HG03108 (cell line): ENCODE measurements around the gene KHDRBS2.
A peak's percentile ranks its signal among the peaks of the same experiment; 100 is the strongest.

Experiments
- ATAC-seq: cut with Tn5 transposase; IDR thresholded peaks from one replicate; pipeline ENCODE4 v1.9.1; 2021; ENCODE audit warnings: moderate library complexity; ENCODE audit not compliant: unreplicated experiment

Gene KHDRBS2

DNA sequence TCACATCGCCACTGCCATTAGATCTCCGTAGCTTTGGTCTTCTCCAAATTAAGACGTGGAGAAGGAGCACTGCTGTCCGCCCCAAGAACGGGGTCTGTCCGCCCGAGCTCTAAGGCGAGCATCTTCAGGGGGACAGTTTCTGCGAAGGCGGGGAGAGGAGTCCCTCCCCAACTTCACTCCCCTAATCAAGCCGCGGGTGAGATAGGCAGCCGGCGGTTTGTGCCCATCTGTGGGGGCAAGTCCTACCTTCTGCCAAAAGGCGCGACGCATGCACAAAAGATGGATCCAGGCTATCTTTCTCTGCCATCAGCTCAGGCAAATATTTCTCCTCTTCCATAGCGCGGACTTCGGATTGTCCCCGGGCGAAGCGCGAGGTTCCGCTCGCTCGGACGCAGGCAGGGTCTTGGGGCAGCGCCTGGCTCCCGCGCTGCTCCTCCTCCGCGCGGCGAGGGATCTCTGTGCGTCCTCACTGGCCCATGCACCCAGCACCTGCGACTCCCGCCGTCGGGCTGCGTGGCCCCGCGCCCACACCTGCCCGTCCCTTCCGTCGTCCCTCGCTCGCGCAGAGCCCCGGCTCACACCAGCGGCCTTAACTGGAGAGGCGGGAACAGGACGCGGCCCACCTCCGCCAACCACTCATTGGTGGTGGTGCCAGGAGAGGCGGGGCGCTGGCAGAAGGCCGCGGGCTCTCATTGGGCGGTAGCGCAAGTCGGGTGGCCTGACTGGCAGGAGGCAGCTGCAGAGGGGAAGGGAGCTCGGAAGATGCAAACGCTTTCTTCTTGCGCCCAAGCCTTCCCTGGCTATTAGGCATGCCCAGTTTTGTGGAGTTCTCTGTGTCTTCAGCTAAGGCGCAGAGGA, at the start of gene KHDRBS2:
TSS of gene KHDRBS2 (minus strand) at position 614 of the 858 bp plus-strand sequence.
- peak; percentile 100 for ATAC-seq

DNA sequence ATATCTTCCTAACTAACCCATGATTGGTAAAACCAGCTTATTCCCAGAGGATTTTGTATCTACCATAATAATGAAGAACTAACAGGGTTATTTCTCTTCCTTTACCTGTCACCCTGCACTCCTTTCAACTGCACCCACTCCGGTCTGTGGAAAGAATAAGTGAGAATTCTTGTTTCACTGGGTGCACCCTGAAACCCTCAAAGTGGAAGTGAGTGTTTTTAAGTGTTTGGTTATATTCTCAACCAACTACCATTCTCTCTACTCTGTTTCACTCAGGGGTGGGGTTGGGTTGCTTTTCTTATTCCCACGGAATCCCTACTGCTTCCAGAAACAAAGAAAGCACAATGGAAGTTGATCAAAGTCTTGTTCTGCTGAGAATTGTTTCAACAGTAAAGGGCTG, 42.6 kb upstream of the KHDRBS2 start:
- ATAC-seq, result no peak

- ATAC-seq, result no peak
These were observed 38.8 kb upstream of the KHDRBS2 start for GRCh38 chr6:62324834-62325233.

DNA sequence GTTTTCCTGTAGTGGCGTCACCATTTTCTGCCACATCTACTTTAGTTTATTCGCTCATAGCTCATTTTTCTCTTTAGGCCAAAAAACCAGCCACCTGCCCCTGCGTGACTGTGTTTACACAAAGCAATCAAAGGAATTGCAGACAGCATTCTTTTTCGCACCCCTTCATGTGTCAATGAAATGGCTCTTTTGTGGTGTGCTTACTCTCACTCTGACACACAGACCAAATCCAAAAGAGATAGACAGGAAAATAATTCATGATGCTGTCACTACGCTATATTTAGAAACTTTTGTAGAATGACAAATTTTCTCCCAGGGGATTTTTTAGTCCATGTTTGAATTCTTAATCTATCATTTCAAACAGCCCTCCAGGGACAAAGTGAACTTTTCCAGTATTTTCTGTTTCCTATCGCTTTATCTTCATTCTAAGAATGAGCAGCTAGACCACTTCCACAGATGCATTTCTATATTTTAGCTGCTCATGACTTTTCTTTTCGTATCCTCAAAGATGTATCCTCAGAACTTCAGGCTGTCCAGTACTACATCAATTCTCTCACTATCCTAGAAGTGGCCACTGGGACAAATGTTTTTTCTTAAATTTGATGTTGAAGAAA, 37.9 kb upstream of the KHDRBS2 start:
- ATAC-seq, result no peak

DNA sequence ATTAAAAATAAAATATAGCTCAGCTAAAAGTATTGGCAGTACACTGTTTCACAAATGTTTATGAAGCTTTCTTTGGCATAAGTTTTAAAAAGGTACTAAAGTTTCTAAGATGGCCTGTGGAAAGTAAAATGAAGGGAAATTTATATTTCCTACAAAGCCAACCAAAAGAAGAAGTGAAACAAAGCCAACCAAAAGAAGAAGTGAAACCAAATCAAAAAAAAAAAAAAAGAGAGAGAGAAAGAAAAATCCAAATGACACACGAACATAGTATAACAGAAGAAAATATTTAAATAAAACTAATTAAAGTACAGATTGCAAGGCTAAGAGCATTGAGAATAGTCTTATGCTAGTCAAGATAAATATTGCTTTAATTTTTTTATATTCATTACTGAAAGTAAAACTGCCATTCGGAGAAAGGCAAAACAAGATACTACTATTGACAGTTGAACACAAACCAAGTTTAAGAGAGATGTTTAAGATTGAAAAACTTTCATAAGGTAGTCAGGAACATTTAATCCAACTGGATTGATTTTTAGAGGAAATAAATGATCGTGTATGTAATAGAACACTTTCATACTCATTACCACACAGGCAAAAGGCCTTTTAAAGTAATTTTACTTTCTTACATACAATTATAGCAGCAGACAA, 12.8 kb upstream of the KHDRBS2 start:
- ATAC-seq, result peak; percentile 90

DNA sequence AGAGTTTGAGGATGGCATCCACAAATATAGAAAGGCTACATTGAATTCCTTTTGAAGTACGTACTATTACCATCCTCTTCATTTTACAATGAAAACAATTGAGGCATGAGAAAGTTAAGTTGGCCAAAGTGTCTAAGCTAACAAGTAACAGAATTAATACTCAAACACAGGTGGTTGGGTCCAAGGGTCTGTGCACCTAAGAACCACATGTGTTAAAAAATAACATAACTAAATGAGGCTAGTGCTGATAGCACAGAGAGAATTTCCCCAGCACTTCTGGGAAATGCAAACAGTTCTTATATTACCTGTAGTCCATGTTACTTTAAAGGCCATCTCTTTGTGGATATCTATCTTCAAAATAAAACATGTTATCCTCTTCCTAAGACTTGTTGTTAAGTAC, 10.5 kb upstream of the KHDRBS2 start:
- ATAC-seq, result no peak

DNA sequence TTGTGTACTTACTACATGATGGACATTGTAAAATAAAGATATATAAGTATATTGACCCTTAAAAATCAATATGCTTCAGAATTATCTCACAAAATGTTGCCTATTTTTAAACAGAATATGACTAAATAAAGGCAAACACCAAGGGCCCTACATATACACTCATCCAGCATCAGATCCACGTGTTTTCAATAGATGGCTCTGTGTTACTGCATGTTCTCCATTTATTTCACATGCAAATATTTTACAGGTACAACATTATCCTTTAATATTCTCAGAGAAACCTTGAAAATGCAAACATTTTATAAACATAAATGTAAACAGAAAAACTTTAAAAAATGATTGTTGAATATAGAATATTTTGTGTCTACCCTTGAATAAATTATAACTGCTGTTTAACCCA, 2.9 kb upstream of the KHDRBS2 start:
- ATAC-seq, result no peak

- no peak for ATAC-seq
These were observed 2.5 kb upstream of the KHDRBS2 start for GRCh38 chr6:62288562-62288961.

DNA sequence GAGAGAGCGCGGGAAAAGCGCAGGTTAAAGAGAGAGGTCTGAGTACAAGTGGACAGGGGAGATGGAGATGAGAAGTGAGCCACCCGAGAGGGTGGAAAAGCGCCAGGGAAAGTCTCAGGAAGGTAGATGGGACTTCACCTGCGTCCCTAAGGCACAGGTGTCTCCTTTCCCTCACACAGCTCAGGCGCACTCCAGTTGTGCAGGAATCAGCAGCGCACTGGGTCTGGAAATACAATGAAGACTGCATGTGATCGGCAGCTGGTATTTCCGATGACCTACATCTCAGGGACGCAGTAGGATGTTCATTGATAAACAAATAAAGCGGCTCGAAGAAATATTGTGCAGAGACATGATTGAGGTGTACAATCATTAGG, 432 bp upstream of the KHDRBS2 start:
- no peak for ATAC-seq

DNA sequence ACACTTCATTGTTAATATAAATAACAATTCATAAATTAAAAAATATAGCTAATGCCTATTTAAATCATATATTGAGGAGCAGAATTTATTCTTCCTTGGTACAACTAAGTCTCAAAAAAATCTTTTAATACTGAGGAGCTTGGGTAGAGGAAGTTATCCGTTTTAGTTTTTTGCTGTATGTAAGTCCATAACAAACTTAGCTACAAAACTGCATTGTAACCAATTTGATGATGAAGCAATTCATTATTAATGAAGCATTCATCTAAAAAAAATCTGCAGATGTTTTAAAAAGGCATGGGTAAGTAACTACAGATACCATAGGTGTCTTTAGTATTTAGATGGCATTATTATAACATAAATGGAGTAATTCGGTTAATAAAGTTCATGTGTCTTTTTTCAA, 1.3 kb downstream of the KHDRBS2 start:
- ATAC-seq, result no peak

- no peak for ATAC-seq
These were observed 2.1 kb downstream of the KHDRBS2 start for GRCh38 chr6:62283796-62284411.

DNA sequence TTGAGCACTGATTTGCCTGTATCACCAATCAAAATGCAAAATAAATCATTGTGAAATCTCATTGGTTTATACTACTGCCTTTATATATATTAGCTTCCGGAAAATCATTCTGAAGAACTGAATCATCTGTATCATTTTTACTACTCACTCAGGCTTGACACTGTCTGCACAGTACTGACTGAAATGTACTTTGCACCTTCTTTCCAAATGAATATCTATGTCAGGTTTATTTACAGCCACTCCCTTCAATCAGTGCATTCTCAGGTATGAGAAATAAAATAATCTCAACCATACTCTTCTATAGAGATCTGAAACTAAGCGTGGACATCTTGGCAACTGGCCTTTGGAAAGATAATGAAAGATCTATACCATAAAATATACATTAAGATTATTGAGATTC, 2.7 kb downstream of the KHDRBS2 start:
- ATAC-seq, result no peak

GRCh38 chr6:62280099-62280498, 5.9 kb downstream of the KHDRBS2 start:
- ATAC-seq, result no peak

GRCh38 chr6:62272114-62272513, 13.9 kb downstream of the KHDRBS2 start:
- ATAC-seq, result no peak

GRCh38 chr6:62265906-62266525, 20.0 kb downstream of the KHDRBS2 start:
- ATAC-seq, result no peak

DNA sequence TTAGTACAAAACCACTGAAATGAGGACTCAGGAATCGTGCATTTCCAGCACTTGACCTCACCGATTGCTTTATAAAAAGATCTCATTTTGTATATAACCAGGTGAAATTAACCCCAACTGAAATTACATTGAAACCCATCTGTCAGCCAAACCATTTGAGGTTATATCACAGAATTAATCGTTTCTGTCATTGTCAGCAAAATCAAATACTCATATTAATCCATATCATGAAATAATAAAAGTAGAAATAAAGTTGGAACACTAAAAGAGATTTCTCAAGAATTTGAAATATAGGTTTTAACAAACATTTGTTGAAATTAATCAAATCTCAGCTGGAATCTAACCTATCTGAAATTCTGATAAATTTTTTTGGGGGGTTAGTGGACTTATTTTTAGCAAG, 23.7 kb downstream of the KHDRBS2 start:
- ATAC-seq, result no peak

DNA sequence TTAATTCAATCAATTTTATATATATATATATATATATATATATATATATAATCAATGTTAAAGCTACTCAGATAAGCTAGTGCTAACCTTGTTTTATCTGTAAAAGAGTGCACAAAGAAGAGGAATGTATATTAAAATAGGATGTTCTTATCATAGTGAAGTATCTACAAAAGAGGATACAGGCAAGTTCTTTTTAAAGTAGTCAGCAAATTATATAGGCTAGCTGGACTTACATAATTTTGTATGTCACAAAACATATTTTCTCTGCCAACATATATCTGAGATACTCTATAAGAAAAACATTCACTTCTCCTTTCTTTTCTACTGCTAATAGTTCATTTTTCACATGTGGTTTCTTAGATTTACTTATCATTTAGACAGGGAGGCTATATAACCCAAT, 39.9 kb downstream of the KHDRBS2 start:
- ATAC-seq, result no peak

DNA sequence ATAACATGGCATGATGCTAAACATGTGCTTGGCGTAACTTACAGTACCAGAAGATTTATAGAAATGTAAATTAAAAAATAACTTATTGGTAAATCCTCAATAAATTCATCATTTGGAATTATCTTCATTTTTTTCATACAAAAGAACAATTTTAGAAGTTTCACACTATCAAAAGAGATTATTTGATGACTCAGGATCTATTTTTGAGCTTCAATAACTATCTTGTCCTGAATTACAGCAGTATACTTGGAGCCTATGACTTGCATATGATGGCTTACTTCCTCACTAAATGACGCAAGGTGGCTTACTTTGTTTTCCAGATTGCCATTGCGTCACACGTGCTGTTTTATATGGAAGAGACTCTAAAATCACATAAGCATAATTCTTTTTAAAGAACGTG, 49.2 kb downstream of the KHDRBS2 start:
- no peak for ATAC-seq

GRCh38 chr6:62229231-62229630, 56.8 kb downstream of the KHDRBS2 start:
- ATAC-seq, result no peak

- ATAC-seq, result no peak
These were observed 68.2 kb downstream of the KHDRBS2 start for GRCh38 chr6:62217866-62218265.

DNA sequence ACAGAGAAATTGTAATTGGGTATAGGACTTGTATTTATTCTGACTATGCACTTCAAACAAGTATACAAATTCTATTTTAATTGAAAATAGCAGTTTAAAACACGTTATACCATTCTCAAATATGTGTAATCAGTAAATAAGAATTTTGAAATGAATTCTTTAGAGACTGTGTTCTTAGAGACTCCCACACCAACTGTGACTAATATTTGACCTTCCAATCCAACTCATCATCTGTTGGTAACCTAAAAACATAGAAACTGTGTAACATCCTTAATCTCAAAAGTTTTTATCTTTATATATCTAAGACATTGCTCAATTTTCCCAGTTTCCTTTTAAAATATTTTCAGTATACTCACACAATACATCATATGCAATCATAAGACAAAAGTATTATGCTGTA, 83.9 kb downstream of the KHDRBS2 start:
- no peak for ATAC-seq
